ENCODE data around the gene SGCE.
"Not testable (repeated sequence)": the region's sequence is repeated elsewhere in the genome, so short reads cannot be mapped to it uniquely, and the experiment has no call there.

SGCE gene

GRCh38 chr7:94655848-94656657, at the start of gene SGCE:
SGCE (minus strand) TSS chr7:94656133; CDS start chr7:94656098, 35 bp downstream.
- no peak for DNase-seq

- DNase-seq = not testable (repeated sequence)
Observed at GRCh38 chr7:94705155-94706021, 49.5 kb upstream of the SGCE start.

GRCh38 chr7:94701555-94701973, 45.6 kb upstream of the SGCE start:
- DNase-seq = no peak

- DNase-seq = no peak
Observed at GRCh38 chr7:94700926-94701554, 45.1 kb upstream of the SGCE start.

GRCh38 chr7:94698275-94698674, 42.3 kb upstream of the SGCE start:
- DNase-seq = no peak

- no peak for DNase-seq
Observed at GRCh38 chr7:94697035-94697974, 41.4 kb upstream of the SGCE start.

GRCh38 chr7:94687810-94688209, 31.9 kb upstream of the SGCE start:
- no peak for DNase-seq

GRCh38 chr7:94687076-94687475, 31.1 kb upstream of the SGCE start:
- no peak for DNase-seq

GRCh38 chr7:94683066-94683465, 27.1 kb upstream of the SGCE start:
- DNase-seq = no peak

GRCh38 chr7:94679358-94679757, 23.4 kb upstream of the SGCE start:
- DNase-seq = no peak

GRCh38 chr7:94676431-94676830, 20.5 kb upstream of the SGCE start:
- DNase-seq = no peak

GRCh38 chr7:94675356-94675755, 19.4 kb upstream of the SGCE start:
- no peak for DNase-seq

GRCh38 chr7:94671444-94672235, 15.7 kb upstream of the SGCE start:
- no peak for DNase-seq

GRCh38 chr7:94669773-94670495, 14.0 kb upstream of the SGCE start:
- DNase-seq = no peak

- no peak for DNase-seq
Observed at GRCh38 chr7:94666879-94667587, 11.1 kb upstream of the SGCE start.

- no peak for DNase-seq
Observed at GRCh38 chr7:94665426-94665825, 9.5 kb upstream of the SGCE start.

- no peak for DNase-seq
Observed at GRCh38 chr7:94664023-94664422, 8.1 kb upstream of the SGCE start.

GRCh38 chr7:94662548-94662947, 6.6 kb upstream of the SGCE start:
- no peak for DNase-seq

GRCh38 chr7:94660006-94660405, 4.1 kb upstream of the SGCE start:
- DNase-seq = no peak

- no peak for DNase-seq
Observed at GRCh38 chr7:94658826-94659225, 2.9 kb upstream of the SGCE start.
